VCaP (cell line): ENCODE data around the gene GOLM1.

Experiments
- H3K27ac ChIP-seq: fragments of 450-650 bp; 2 replicates; pipeline ENCODE4 v1.5.1; 2017
- CTCF ChIP-seq: fragments of 450-650 bp; conservative IDR thresholded peaks from 2 replicates; pipeline ENCODE4 v1.5.1; 2017; ENCODE audit warnings: mild to moderate bottlenecking, moderate library complexity

GOLM1 gene

DNA sequence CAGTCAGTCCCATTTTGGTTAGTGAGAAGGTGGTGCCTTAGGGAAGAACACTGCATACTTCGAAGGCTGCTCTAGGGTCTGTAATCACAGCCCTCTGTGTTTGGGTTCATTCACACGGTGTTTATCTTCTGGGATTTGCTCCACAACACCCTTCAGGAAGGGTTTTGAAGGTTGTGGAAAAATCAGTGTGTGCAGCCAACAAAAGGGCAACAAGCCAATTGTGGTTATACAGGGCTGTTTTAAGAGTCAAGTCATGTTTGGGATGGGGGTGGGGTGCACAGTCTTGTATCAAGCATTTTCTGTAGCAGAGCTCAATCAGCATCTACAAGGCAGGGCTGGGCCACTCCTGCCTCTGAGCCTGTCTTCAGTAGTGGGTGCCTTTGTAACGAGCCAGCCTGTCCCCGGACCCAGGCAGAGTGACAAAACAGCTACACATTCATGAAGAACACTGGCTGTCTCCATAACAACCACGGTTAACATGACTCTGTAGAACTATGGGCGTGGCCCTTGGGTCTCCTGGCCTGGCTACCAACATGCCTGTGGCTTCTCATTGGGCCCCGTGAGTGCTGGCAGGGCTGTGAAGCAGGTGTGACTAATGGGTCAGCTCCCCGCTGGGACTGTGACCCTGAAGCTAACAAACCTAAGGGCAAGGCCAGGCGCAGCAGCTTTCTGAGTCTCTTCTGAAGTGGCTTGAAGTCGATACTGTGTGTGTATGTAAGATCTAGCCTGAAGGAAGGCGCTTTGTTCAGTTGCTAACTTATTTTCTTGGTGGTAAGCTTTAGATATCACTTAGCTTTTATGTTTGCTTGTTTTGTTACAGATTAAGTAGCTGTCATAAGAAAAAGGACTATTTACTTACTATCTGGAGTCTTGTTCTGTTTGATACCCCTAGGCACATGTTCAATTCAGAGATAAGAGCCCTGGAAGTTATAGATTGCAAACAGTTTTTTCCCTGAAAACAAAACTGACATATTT, 27.9 kb upstream of the GOLM1 start:
- TF ChIP-seq CTCF, result no peak
- H3K27ac ChIP-seq, result peak overlapping the region; percentile 82

DNA sequence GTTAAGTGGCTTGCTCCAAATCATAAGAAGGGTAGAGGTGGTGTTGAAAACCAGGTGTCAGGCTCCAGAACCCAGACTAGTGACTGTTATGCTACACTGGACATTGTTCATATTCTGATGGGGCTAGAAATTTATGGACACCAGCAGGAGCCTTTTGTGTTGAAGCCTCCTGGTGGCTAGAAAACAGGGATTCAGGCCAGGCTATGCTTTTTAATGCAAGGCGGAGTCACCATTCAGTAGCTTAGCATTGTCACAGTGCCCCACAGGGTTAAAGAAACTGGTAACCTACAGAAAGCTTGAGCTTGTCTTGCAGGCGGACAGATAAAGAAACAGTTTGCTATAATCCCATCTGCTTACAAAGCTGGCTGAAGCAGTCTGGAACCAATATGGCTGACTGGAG, 23.0 kb upstream of the GOLM1 start:
- no peak; the same call in 1 of the 2 replicates for TF ChIP-seq CTCF
- H3K27ac ChIP-seq, result no peak overlapping the region

GRCh38 chr9:86119457-86119856, 20.1 kb upstream of the GOLM1 start:
- H3K27ac ChIP-seq, result no peak overlapping the region
- no peak for TF ChIP-seq CTCF

DNA sequence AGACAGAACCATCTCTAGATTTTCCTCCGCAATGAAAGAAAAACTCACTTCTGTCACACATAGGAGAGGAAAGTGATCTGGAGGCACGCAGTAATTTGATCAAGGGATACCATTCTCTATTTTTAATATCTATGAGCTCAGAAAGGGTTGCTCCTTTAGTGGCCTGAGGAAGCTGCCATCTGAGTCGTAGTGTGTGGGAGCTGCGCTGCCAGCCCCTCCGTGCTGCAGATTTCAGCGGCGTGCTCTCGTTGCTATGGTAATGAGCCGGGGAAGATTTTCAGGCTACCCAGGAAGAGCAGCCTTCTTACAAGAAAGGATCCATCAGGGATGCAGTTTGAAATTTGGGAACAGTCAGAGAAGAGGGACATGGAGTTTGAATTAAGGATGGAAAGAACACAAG, 17.1 kb upstream of the GOLM1 start:
- TF ChIP-seq CTCF, result no peak
- no peak overlapping the region for H3K27ac ChIP-seq

- no peak for TF ChIP-seq CTCF
- H3K27ac ChIP-seq, result no peak overlapping the region
These were observed 16.5 kb upstream of the GOLM1 start for GRCh38 chr9:86115886-86116285.

DNA sequence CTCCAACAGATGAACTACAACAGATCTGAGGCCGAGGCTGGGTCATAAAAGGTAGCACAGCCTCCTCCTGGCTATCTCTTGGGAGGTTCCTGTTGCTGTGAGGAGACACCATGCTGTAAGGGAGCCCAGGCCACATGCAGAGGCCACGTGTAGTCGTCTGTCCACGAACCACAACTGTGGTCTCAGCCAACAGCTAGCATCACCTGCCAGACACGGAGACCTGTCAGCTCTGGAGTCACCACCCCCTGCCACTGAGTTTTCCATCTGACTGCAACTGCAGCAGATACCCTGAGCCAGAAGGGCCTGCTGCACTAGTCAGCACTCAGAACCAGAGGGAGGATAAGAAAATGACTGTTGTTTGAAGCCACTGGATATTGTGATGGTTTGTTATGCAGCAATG, 12.7 kb upstream of the GOLM1 start:
- no peak for TF ChIP-seq CTCF
- H3K27ac ChIP-seq, result no peak overlapping the region

DNA sequence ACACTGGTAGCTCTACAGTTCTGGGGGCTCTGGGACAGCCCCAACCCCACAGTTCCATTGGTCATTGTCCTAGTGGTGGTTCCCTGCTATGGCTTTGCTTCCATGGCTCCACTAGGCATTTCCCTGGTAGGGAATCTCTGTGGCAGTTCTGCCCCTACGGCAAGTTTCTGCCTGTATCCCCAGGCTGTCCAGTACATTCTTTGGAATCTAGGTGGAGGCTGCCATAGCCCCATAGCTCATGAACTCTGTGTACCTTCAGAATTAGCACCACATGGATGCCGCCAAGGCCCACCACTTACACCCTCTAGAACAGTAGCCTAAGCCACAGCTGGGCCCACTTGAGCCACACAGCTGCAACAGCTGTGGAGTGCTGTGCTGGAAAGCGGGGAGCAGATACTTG, 3.3 kb upstream of the GOLM1 start:
- no peak for TF ChIP-seq CTCF
- no peak overlapping the region for H3K27ac ChIP-seq
